Endothelial cell of umbilical vein (primary cell): ENCODE measurements around the gene MED14. TPM values are rescaled to one million over a fixed set of nuclear protein-coding genes. Genes with fewer than 3 reads are reported as not detected.

Experiments used
- BruUV-seq: library from RNA; stranded (reverse); fragments of 400-500 nt; replicated peaks from 2 replicates; lab custom pipeline; 2021; lab: Mats Ljungman, UMichigan
- CTCF ChIA-PET: fragments of 300-600, 350-600 bp; sonication (Branson Sonifier 250); formaldehyde crosslinking; loops from one replicate; lab custom pipeline; 2021; ENCODE audit warnings: antibody characterized with exemption, inconsistent platforms; lab: Charles Lee
- POLR2A ChIA-PET: fragments of 300-600, 350-600 bp; sonication (Branson Sonifier 250); formaldehyde crosslinking; loops from one replicate; lab custom pipeline; 2021; ENCODE audit warnings: antibody characterized with exemption, inconsistent platforms; lab: Charles Lee
- DNase-seq: peaks from one replicate; pipeline ENCODE4 v3.0.0-alpha.2; 2011; ENCODE audit warnings: low read depth, low spot score
- FAIRE-seq: peaks from 2 replicates; lab custom pipeline; 2011; peaks lifted over from hg19 to GRCh38; lab: Jason Lieb, UNC
- H2AFZ ChIP-seq: 2 replicates; pipeline ENCODE4 v1.6.0; 2012; ENCODE audit warnings: low read depth, low read length, control low read depth, inconsistent platforms
- H3K27ac ChIP-seq: 2 replicates; pipeline ENCODE4 v1.5.1; 2011; ENCODE audit warnings: low read depth, mild to moderate bottlenecking, control low read depth, low read length, moderate library complexity; ENCODE audit not compliant: insufficient read depth
- H3K27me3 ChIP-seq, 2 experiments: 2 replicates each; pipeline versions ENCODE4 v1.6.0 to v1.6.1; 2011; ENCODE audit warnings: low read length in 2 of 2, mixed read lengths in 1 of 2; ENCODE audit not compliant: control insufficient read depth in 2 of 2, insufficient read depth in 2 of 2
- H3K36me3 ChIP-seq, 2 experiments: 2 replicates in 1 of 2; 3 replicates in 1 of 2; pipeline ENCODE4 v1.5.1; 2011; ENCODE audit warnings: low read length in 2 of 2, mild to moderate bottlenecking in 1 of 2, moderate library complexity in 1 of 2; ENCODE audit not compliant: control insufficient read depth in 2 of 2, insufficient read depth in 2 of 2; ENCODE audit errors: extremely low read depth in 1 of 2
- H3K4me1 ChIP-seq: 3 replicates; pipeline ENCODE4 v1.5.1; 2011; ENCODE audit warnings: mild to moderate bottlenecking, low read length; ENCODE audit not compliant: control insufficient read depth, insufficient read depth; ENCODE audit errors: extremely low read depth
- H3K4me2 ChIP-seq: 2 replicates; pipeline ENCODE4 v1.6.1; 2011; ENCODE audit warnings: low read length, control low read depth, mixed read lengths; ENCODE audit not compliant: insufficient read depth
- H3K4me3 ChIP-seq, 3 experiments: fragments of 200-600 bp in 1 of 3; sonication (generic), shearing (Covaris generic) in 1 of 3; replicated peaks in 1 of 3; 2 replicates each; pipeline ENCODE4 v1.5.1; 2011 to 2016; ENCODE audit warnings: control low read depth in 3 of 3, low read length in 3 of 3, mild to moderate bottlenecking in 2 of 3, inconsistent platforms in 1 of 3, low read depth in 1 of 3, moderate library complexity in 1 of 3; ENCODE audit not compliant: insufficient read depth in 1 of 3
- H3K79me2 ChIP-seq: 2 replicates; pipeline ENCODE4 v1.6.0; 2012; ENCODE audit warnings: low read length, inconsistent platforms; ENCODE audit not compliant: control insufficient read depth, insufficient read depth
- H3K9ac ChIP-seq: replicated peaks from 2 replicates; pipeline ENCODE3; 2011; ENCODE audit warnings: low read length, control low read depth; ENCODE audit not compliant: insufficient read depth; ENCODE audit errors: extremely low read depth
- H3K9me1 ChIP-seq: replicated peaks from 3 replicates; pipeline ENCODE4 v1.6.0; 2011; ENCODE audit warnings: mild to moderate bottlenecking, low read length; ENCODE audit not compliant: control insufficient read depth, insufficient read depth; ENCODE audit errors: extremely low read depth
- H3K9me3 ChIP-seq: replicated peaks from 2 replicates; pipeline ENCODE4 v1.5.1; 2012; ENCODE audit warnings: low read length, inconsistent platforms; ENCODE audit not compliant: control insufficient read depth, insufficient read depth
- H4K20me1 ChIP-seq: replicated peaks from 2 replicates; pipeline ENCODE3; 2011; ENCODE audit warnings: mild to moderate bottlenecking, low read length; ENCODE audit not compliant: control insufficient read depth, insufficient read depth; ENCODE audit errors: extremely low read depth
- CTCF ChIP-seq, 2 donors: IDR thresholded peaks; 1 replicate in 1 of 2; 2 replicates in 1 of 2; pipeline ENCODE4 v1.5.1; 2011; ENCODE audit warnings: low read length in 2 of 2, mild to moderate bottlenecking in 2 of 2, moderate library complexity in 2 of 2, control low read depth in 1 of 2, inconsistent platforms in 1 of 2, low read depth in 1 of 2; ENCODE audit not compliant: insufficient read depth in 1 of 2; ENCODE audit errors: extremely low read depth in 1 of 2
- FOS ChIP-seq: IDR thresholded peaks from 2 replicates; pipeline ENCODE4 v1.6.1; 2011; ENCODE audit warnings: mild to moderate bottlenecking, low read length, moderate library complexity, borderline replicate concordance; ENCODE audit not compliant: insufficient read depth
- GATA2 ChIP-seq: IDR thresholded peaks from 2 replicates; pipeline ENCODE4 v1.7.0; 2011; ENCODE audit warnings: low read depth, mild to moderate bottlenecking, moderate library complexity, mixed read lengths, low read length; ENCODE audit not compliant: insufficient read length, insufficient read depth
- JUN ChIP-seq: IDR thresholded peaks from 2 replicates; pipeline ENCODE4 v1.6.1; 2011; ENCODE audit warnings: borderline replicate concordance, low read depth; ENCODE audit not compliant: insufficient read length, insufficient read depth
- MAX ChIP-seq: IDR thresholded peaks from 2 replicates; pipeline ENCODE4 v1.6.1; 2011; ENCODE audit not compliant: insufficient read depth, insufficient read length
- MYC ChIP-seq: IDR thresholded peaks from one replicate; pipeline ENCODE4 v1.6.1; 2011; ENCODE audit warnings: mild to moderate bottlenecking, low read depth, low read length
- POLR2A ChIP-seq: IDR thresholded peaks from 2 replicates; pipeline ENCODE4 v1.6.1; 2012; ENCODE audit warnings: low read depth, mild to moderate bottlenecking, control low read depth, low read length
- POLR2AphosphoS5 ChIP-seq: IDR thresholded peaks from 2 replicates; pipeline ENCODE4 v1.6.1; 2012; ENCODE audit warnings: low read depth, mild to moderate bottlenecking, control low read depth, low read length, moderate library complexity; ENCODE audit not compliant: insufficient read depth
- dilution Hi-C: fragments of 300-500 bp; cut with MboI; formaldehyde crosslinking; loops from one replicate; pipeline ENCODE4 v1.15.0; 2019; ENCODE audit warnings: low sequenced_read_pairs; ENCODE audit not compliant: extremely low pct_ligation_motif_present
- intact Hi-C: fragments of 100-400 bp; cut with micrococcal nuclease; formaldehyde crosslinking; loops from one replicate; pipeline ENCODE4 v1.10.0; 2022
- polyA plus RNA-seq, 4 experiments: library from polyadenylated mRNA; depleted of rRNA in 3 of 4; stranded (reverse) in 3 of 4; unstranded in 1 of 4; fragments of >200 nt; gene quantifications; 2 replicates each; pipeline versions ENCODE4 v1.2.1 to v1.2.3, GENCODE V29; 2011 to 2012; ENCODE audit warnings: missing spikeins in 1 of 4
- total RNA-seq: library from RNA; stranded (reverse); gene quantifications from 2 replicates; pipeline ENCODE4 v1.2.3, GENCODE V29; 2021

The MED14 gene
- total and polyA plus RNA-seq, 2 donors (not counting 3 experiments of a cell fraction or from before 2014, with no cell fraction given), result 25.6 to 55.8 TPM

- CTCF ChIA-PET, result no interaction called here
Observed at GRCh38 chrX:40625294-40625693, 110.0 kb downstream of the MED14 start.

GRCh38 chrX:40623665-40624064 lies 111.7 kb downstream of the MED14 start:
- dilution Hi-C loops (no loop called here), intact Hi-C loops (no loop called here)
- Histone ChIP-seq H3K27ac (no peak overlapping the region), H3K36me3 (no peaks in the 10 kb centered on the region), H3K4me1 (no peaks in the 10 kb centered on the region), H3K9me1 (no peaks in the 10 kb centered on the region), H3K4me2 (no peak overlapping the region), H2AFZ (no peak overlapping the region), H3K79me2 (no peaks in the 10 kb centered on the region), H3K4me3 (no peak overlapping the region), H4K20me1 (no peaks in the 10 kb centered on the region), H3K9ac (no peak overlapping the region), H3K9me3 (no peaks in the 10 kb centered on the region), H3K27me3 (no peaks in the 10 kb centered on the region)
- ChIA-PET POLR2A (no interaction called here), CTCF (no interaction called here)
- FAIRE-seq (no peak), DNase-seq (no peak)
- BruUV-seq, result no TSS peak
- TF ChIP-seq CTCF (IDR thresholded peaks at IDR 0.05; ENCODE audit: extremely low read depth in 1 of 2, insufficient read depth in 1 of 2, low read depth in 1 of 2, low read length in 2 of 2) (no peak), MYC (no peak), MAX (no peak), JUN (no peak), GATA2 (no peak), POLR2AphosphoS5 (no peak), POLR2A (no peak), FOS (no peak)

More at GRCh38 chrX:40625294-40625693, 110.0 kb downstream of the MED14 start:
- DNase-seq, result no peak
- peaks cover 0 to 1% of the 10 kb centered on the region in 2 experiments for H3K36me3 ChIP-seq
- H3K79me2 ChIP-seq, result no peaks in the 10 kb centered on the region
- no peak overlapping the region for H3K27ac ChIP-seq
- no peak overlapping the region for H2AFZ ChIP-seq
- TF ChIP-seq MYC (no peak), POLR2AphosphoS5 (no peak)
- no peak for FAIRE-seq
- POLR2A ChIA-PET, result no interaction called here
- no TSS peak for BruUV-seq
- dilution Hi-C loops, result no loop called here
- no peak overlapping the region for H3K4me2 ChIP-seq
- H3K27me3 ChIP-seq, result no peaks in the 10 kb centered on the region
- H3K4me3 ChIP-seq, result no peak overlapping the region
- intact Hi-C loops, result no loop called here
- H3K9me1 ChIP-seq, result no peaks in the 10 kb centered on the region
- no peak overlapping the region for H3K9ac ChIP-seq
- H4K20me1 ChIP-seq, result no peaks in the 10 kb centered on the region
- no peaks in the 10 kb centered on the region for H3K9me3 ChIP-seq
- H3K4me1 ChIP-seq, result no peaks in the 10 kb centered on the region
